ENCODE results near the gene KDM1A. TPM values are rescaled to one million over a fixed set of nuclear protein-coding genes. Genes with fewer than 3 reads are reported as not detected.

KDM1A gene
- total and polyA plus RNA-seq, 10 of the 15 experiments (the other 5 are each of a cell fraction or from before 2014, with no cell fraction given): 39.2 to 118 (median 98.9) TPM

DNA sequence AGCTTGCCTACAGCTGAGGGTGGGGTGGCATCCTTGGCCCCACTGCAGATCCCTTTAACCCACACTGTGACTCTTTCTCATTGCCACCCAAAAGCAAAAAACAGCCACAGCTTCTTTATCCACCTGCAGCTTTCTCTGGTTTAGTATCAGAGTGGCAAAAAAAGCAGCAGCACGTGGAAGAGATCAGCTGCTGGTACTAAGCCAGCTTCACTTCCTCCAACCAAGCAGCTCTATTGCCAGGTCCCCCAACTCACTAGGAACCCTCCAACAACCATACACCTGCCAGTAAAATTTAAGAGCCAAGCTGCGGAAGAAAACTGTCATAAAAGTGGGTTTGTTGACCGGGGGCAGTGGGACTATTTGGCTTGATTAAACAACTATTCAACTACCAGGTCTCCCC lies 66.4 kb downstream of the KDM1A start (continued):
- TF ChIP-seq, protein P1, sequence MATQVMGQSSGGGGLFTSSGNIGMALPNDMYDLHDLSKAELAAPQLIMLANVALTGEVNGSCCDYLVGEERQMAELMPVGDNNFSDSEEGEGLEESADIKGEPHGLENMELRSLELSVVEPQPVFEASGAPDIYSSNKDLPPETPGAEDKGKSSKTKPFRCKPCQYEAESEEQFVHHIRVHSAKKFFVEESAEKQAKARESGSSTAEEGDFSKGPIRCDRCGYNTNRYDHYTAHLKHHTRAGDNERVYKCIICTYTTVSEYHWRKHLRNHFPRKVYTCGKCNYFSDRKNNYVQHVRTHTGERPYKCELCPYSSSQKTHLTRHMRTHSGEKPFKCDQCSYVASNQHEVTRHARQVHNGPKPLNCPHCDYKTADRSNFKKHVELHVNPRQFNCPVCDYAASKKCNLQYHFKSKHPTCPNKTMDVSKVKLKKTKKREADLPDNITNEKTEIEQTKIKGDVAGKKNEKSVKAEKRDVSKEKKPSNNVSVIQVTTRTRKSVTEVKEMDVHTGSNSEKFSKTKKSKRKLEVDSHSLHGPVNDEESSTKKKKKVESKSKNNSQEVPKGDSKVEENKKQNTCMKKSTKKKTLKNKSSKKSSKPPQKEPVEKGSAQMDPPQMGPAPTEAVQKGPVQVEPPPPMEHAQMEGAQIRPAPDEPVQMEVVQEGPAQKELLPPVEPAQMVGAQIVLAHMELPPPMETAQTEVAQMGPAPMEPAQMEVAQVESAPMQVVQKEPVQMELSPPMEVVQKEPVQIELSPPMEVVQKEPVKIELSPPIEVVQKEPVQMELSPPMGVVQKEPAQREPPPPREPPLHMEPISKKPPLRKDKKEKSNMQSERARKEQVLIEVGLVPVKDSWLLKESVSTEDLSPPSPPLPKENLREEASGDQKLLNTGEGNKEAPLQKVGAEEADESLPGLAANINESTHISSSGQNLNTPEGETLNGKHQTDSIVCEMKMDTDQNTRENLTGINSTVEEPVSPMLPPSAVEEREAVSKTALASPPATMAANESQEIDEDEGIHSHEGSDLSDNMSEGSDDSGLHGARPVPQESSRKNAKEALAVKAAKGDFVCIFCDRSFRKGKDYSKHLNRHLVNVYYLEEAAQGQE (IDR thresholded peaks at IDR 0.05; ENCODE audit: low read depth, low read length): no peak
- no peak for TF ChIP-seq YBX1 (IDR thresholded peaks at IDR 0.05)
- no peak for TF ChIP-seq BCL11A (IDR thresholded peaks at IDR 0.05; ENCODE audit: low read depth, low read length)
- TF ChIP-seq, protein P2, sequence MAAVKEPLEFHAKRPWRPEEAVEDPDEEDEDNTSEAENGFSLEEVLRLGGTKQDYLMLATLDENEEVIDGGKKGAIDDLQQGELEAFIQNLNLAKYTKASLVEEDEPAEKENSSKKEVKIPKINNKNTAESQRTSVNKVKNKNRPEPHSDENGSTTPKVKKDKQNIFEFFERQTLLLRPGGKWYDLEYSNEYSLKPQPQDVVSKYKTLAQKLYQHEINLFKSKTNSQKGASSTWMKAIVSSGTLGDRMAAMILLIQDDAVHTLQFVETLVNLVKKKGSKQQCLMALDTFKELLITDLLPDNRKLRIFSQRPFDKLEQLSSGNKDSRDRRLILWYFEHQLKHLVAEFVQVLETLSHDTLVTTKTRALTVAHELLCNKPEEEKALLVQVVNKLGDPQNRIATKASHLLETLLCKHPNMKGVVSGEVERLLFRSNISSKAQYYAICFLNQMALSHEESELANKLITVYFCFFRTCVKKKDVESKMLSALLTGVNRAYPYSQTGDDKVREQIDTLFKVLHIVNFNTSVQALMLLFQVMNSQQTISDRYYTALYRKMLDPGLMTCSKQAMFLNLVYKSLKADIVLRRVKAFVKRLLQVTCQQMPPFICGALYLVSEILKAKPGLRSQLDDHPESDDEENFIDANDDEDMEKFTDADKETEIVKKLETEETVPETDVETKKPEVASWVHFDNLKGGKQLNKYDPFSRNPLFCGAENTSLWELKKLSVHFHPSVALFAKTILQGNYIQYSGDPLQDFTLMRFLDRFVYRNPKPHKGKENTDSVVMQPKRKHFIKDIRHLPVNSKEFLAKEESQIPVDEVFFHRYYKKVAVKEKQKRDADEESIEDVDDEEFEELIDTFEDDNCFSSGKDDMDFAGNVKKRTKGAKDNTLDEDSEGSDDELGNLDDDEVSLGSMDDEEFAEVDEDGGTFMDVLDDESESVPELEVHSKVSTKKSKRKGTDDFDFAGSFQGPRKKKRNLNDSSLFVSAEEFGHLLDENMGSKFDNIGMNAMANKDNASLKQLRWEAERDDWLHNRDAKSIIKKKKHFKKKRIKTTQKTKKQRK (IDR thresholded peaks at IDR 0.05; ENCODE audit: low read depth, low read length): no peak
- TF ChIP-seq KLF5 (IDR thresholded peaks at IDR 0.05; ENCODE audit: partially characterized antibody): no peak
- TF ChIP-seq, protein P3, sequence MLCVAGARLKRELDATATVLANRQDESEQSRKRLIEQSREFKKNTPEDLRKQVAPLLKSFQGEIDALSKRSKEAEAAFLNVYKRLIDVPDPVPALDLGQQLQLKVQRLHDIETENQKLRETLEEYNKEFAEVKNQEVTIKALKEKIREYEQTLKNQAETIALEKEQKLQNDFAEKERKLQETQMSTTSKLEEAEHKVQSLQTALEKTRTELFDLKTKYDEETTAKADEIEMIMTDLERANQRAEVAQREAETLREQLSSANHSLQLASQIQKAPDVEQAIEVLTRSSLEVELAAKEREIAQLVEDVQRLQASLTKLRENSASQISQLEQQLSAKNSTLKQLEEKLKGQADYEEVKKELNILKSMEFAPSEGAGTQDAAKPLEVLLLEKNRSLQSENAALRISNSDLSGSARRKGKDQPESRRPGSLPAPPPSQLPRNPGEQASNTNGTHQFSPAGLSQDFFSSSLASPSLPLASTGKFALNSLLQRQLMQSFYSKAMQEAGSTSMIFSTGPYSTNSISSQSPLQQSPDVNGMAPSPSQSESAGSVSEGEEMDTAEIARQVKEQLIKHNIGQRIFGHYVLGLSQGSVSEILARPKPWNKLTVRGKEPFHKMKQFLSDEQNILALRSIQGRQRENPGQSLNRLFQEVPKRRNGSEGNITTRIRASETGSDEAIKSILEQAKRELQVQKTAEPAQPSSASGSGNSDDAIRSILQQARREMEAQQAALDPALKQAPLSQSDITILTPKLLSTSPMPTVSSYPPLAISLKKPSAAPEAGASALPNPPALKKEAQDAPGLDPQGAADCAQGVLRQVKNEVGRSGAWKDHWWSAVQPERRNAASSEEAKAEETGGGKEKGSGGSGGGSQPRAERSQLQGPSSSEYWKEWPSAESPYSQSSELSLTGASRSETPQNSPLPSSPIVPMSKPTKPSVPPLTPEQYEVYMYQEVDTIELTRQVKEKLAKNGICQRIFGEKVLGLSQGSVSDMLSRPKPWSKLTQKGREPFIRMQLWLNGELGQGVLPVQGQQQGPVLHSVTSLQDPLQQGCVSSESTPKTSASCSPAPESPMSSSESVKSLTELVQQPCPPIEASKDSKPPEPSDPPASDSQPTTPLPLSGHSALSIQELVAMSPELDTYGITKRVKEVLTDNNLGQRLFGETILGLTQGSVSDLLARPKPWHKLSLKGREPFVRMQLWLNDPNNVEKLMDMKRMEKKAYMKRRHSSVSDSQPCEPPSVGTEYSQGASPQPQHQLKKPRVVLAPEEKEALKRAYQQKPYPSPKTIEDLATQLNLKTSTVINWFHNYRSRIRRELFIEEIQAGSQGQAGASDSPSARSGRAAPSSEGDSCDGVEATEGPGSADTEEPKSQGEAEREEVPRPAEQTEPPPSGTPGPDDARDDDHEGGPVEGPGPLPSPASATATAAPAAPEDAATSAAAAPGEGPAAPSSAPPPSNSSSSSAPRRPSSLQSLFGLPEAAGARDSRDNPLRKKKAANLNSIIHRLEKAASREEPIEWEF (IDR thresholded peaks at IDR 0.05; ENCODE audit: insufficient replicate concordance, low read depth, low read length): no peak
- TF ChIP-seq SMARCA5 (IDR thresholded peaks at IDR 0.05): no peak
- TF ChIP-seq MYB (IDR thresholded peaks at IDR 0.05; ENCODE audit: borderline replicate concordance, low read depth, low read length): no peak
- no peak for TF ChIP-seq SPI1 (IDR thresholded peaks at IDR 0.05; ENCODE audit: borderline replicate concordance, insufficient read depth, low read depth, low read length)
- TF ChIP-seq, protein P4, sequence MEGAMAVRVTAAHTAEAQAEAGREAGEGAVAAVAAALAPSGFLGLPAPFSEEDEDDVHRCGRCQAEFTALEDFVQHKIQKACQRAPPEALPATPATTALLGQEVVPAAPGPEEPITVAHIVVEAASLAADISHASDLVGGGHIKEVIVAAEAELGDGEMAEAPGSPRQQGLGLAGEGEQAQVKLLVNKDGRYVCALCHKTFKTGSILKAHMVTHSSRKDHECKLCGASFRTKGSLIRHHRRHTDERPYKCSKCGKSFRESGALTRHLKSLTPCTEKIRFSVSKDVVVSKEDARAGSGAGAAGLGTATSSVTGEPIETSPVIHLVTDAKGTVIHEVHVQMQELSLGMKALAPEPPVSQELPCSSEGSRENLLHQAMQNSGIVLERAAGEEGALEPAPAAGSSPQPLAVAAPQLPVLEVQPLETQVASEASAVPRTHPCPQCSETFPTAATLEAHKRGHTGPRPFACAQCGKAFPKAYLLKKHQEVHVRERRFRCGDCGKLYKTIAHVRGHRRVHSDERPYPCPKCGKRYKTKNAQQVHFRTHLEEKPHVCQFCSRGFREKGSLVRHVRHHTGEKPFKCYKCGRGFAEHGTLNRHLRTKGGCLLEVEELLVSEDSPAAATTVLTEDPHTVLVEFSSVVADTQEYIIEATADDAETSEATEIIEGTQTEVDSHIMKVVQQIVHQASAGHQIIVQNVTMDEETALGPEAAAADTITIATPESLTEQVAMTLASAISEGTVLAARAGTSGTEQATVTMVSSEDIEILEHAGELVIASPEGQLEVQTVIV (IDR thresholded peaks at IDR 0.05; ENCODE audit: borderline replicate concordance, partially characterized antibody): no peak
- TF ChIP-seq GATAD2B (conservative IDR thresholded peaks at IDR 0.05; ENCODE audit: low read depth): no peak
- TF ChIP-seq HCFC1 (IDR thresholded peaks at IDR 0.05; ENCODE audit: low read length): no peak

All from GM12878 (cell line).